CD14-positive monocyte (primary cell): ENCODE data around the gene MRPL54. TPM values are rescaled to one million over a fixed set of nuclear protein-coding genes. Genes with fewer than 3 reads are reported as not detected.

ENCODE experiments used
- DNase-seq, 3 donors: peaks; one replicate each; pipeline ENCODE4 v3.0.0-alpha.2; 2011 to 2022
- H2AFZ ChIP-seq: 2 replicates; pipeline ENCODE4 v1.6.0; 2012; ENCODE audit warnings: mild to moderate bottlenecking, low read depth, low read length, inconsistent platforms; ENCODE audit not compliant: insufficient read depth, poor library complexity, severe bottlenecking
- H3K27ac ChIP-seq, 2 donors: 1 replicate in 1 of 2; 2 replicates in 1 of 2; pipeline ENCODE4 v1.5.1; 2012 to 2013; ENCODE audit warnings: low read length in 2 of 2, control low read depth in 1 of 2, inconsistent platforms in 1 of 2, low read depth in 1 of 2, mild to moderate bottlenecking in 1 of 2
- H3K27me3 ChIP-seq, 2 donors: one replicate each; pipeline versions ENCODE4 v1.6.0 to v1.6.1; 2011 to 2013; ENCODE audit warnings: low read length in 2 of 2; ENCODE audit not compliant: control insufficient read depth in 2 of 2, insufficient read depth in 2 of 2
- H3K36me3 ChIP-seq, 2 donors: replicated peaks in 1 of 2; 1 replicate in 1 of 2; 2 replicates in 1 of 2; pipeline versions ENCODE4 v1.5.1 to v1.6.1; 2012 to 2013; ENCODE audit warnings: low read length in 2 of 2, control low read depth in 1 of 2, inconsistent platforms in 1 of 2, mild to moderate bottlenecking in 1 of 2; ENCODE audit not compliant: insufficient read depth in 2 of 2, control insufficient read depth in 1 of 2
- H3K4me1 ChIP-seq, 2 donors: 1 replicate in 1 of 2; 2 replicates in 1 of 2; pipeline versions ENCODE4 v1.5.1 to v1.6.1; 2012 to 2013; ENCODE audit warnings: low read length in 2 of 2, control low read depth in 1 of 2, inconsistent platforms in 1 of 2, mild to moderate bottlenecking in 1 of 2, moderate library complexity in 1 of 2; ENCODE audit not compliant: insufficient read depth in 2 of 2, control insufficient read depth in 1 of 2
- H3K4me2 ChIP-seq: replicated peaks from 2 replicates; pipeline ENCODE3; 2012; ENCODE audit warnings: low read length, moderate library complexity, mild to moderate bottlenecking; ENCODE audit not compliant: poor library complexity, severe bottlenecking; ENCODE audit errors: extremely low read depth
- H3K4me3 ChIP-seq, 3 experiments: fragments of 200-600 bp in 1 of 3; sonication (generic) in 1 of 3; replicated peaks in 1 of 3; 1 replicate in 2 of 3; 2 replicates in 1 of 3; pipeline ENCODE4 v1.5.1; 2011 to 2013; ENCODE audit warnings: low read length in 3 of 3, mild to moderate bottlenecking in 3 of 3, control low read depth in 2 of 3, low read depth in 2 of 3, inconsistent platforms in 1 of 3, moderate library complexity in 1 of 3
- H3K79me2 ChIP-seq: 2 replicates; pipeline ENCODE4 v1.6.0; 2012; ENCODE audit warnings: mild to moderate bottlenecking, control low read depth, inconsistent platforms, low read length, moderate library complexity; ENCODE audit not compliant: insufficient read depth
- H3K9ac ChIP-seq: 2 replicates; pipeline ENCODE4 v1.6.0; 2017; ENCODE audit warnings: low read length, mild to moderate bottlenecking; ENCODE audit not compliant: insufficient read depth, poor library complexity, severe bottlenecking
- H3K9me3 ChIP-seq, 2 donors: replicated peaks in 1 of 2; 1 replicate in 1 of 2; 2 replicates in 1 of 2; pipeline versions ENCODE4 v1.5.1 to v1.6.1; 2012 to 2013; ENCODE audit warnings: low read length in 2 of 2, control low read depth in 1 of 2; ENCODE audit not compliant: control insufficient read depth in 1 of 2, insufficient read depth in 1 of 2
- H4K20me1 ChIP-seq: 2 replicates; pipeline ENCODE4 v1.6.0; 2012; ENCODE audit warnings: mild to moderate bottlenecking, low read length, control low read depth, moderate library complexity; ENCODE audit not compliant: insufficient read depth
- H3K27ac Mint-ChIP-seq, 7 donors: one replicate each; pipeline ENCODE4 v1.8.0; 2020; ENCODE audit warnings: mild to moderate bottlenecking in 7 of 7, mixed read lengths in 7 of 7, moderate library complexity in 6 of 7, inconsistent platforms in 2 of 7
- H3K27me3 Mint-ChIP-seq, 3 donors: one replicate each; pipeline ENCODE4 v1.8.0; 2021 to 2022; ENCODE audit warnings: low read depth in 3 of 3, mild to moderate bottlenecking in 3 of 3, mixed read lengths in 3 of 3, moderate library complexity in 3 of 3, inconsistent platforms in 1 of 3
- H3K36me3 Mint-ChIP-seq, 2 donors: one replicate each; pipeline ENCODE4 v1.8.0; 2020; ENCODE audit warnings: mixed read lengths in 2 of 2, inconsistent platforms in 1 of 2, mild to moderate bottlenecking in 1 of 2
- H3K4me1 Mint-ChIP-seq: one replicate; pipeline ENCODE4 v1.8.0; 2020; ENCODE audit warnings: mild to moderate bottlenecking, mixed read lengths
- H3K4me3 Mint-ChIP-seq, 2 donors: one replicate each; pipeline ENCODE4 v1.8.0; 2020; ENCODE audit warnings: mild to moderate bottlenecking in 2 of 2, mixed read lengths in 2 of 2, moderate library complexity in 1 of 2
- H3K9me3 Mint-ChIP-seq, 7 donors: one replicate each; pipeline ENCODE4 v1.8.0; 2020 to 2022; ENCODE audit warnings: mixed read lengths in 7 of 7, mild to moderate bottlenecking in 6 of 7, moderate library complexity in 6 of 7, inconsistent platforms in 2 of 7
- CTCF ChIP-seq: fragments of 200-600 bp; IDR thresholded peaks from one replicate; pipeline ENCODE4 v1.8.0; 2022; ENCODE audit warnings: antibody characterized with exemption, mild to moderate bottlenecking
- WGBS: methylation state at CpG from one replicate; pipeline ENCODE4 v1.1.5; 2013; ENCODE audit warnings: missing lambda C conversion rate; ENCODE audit not compliant: insufficient coverage; 5-methylcytosine and 5-hydroxymethylcytosine counted together
- intact Hi-C, 2 donors: fragments of 100-400 bp; cut with micrococcal nuclease; formaldehyde crosslinking; loops; one replicate each; pipeline versions ENCODE4 v1.15.0 to v1.15.1; 2023
- polyA plus RNA-seq, 3 donors: library from polyadenylated mRNA; depleted of rRNA in 1 of 3; unstranded in 2 of 3; stranded (reverse) in 1 of 3; fragments of 300-500 nt in 2 of 3; fragments of >200 nt in 1 of 3; fragmentation: Illumina TruSeq in 2 of 3; gene quantifications; 1 replicate in 2 of 3; 2 replicates in 1 of 3; pipeline ENCODE4 v1.2.3, GENCODE V29; 2012 to 2021
- small RNA-seq: library from RNA; depleted of rRNA; stranded (forward); fragments of <200 nt; gene quantifications from one replicate; pipeline ENCODE3, GENCODE V24; 2012; ENCODE audit warnings: low read depth; ENCODE audit not compliant: insufficient read length

MRPL54 gene
- polyA plus RNA-seq, 3 donors, result 39.9 to 133 (median 115) TPM

GRCh38 chr19:3816566-3817218 is 54.2 kb downstream of the MRPL54 start:
- H3K36me3 Mint-ChIP-seq, result no peaks in the 10 kb centered on the region
- Histone ChIP-seq H3K4me1 (peaks cover 14 to 26% of the 10 kb centered on the region in 2 donors), H3K4me3 (no peak overlapping the region), H3K79me2 (no peaks in the 10 kb centered on the region), H3K9ac (no peak overlapping the region), H3K36me3 (no peaks in the 10 kb centered on the region), H2AFZ (no peak overlapping the region), H4K20me1 (no peaks in the 10 kb centered on the region), H3K4me2 (no peak overlapping the region), H3K27ac (no peak overlapping the region), H3K9me3 (no peaks in the 10 kb centered on the region), H3K27me3 (no peaks in the 10 kb centered on the region)
- no peak for TF ChIP-seq CTCF
- no peak overlapping the region for H3K4me3 Mint-ChIP-seq
- H3K27ac Mint-ChIP-seq, result no peak overlapping the region
- intact Hi-C loops, result no loop called here
- H3K4me1 Mint-ChIP-seq, result peaks cover 17% of the 10 kb centered on the region
- 94% methylated on average over 45 of the region's 45 CpGs for WGBS
- peaks cover 9 to 17% (median 14%) of the 10 kb centered on the region in 3 donors for H3K27me3 Mint-ChIP-seq
- peaks cover 0 to 4% (median 0%) of the 10 kb centered on the region in 7 donors for H3K9me3 Mint-ChIP-seq
- no peak for DNase-seq

Small RNAs within 50 kb of the gene (small RNA-seq; reads per million reads assigned to genes)
- not detected for gene AC005777.1

Other genes starting within 250 kb of the MRPL54 start
- gene TEKTIP1, start 223.5 kb upstream of the MRPL54 start, polyA plus RNA-seq, result 1 to 10 TPM in 1 of 3 donors, not detected in 2; 1.8 TPM
- gene MFSD12, start 205.1 kb upstream of the MRPL54 start, polyA plus RNA-seq, result 100 to 1,000 TPM in 1 of 3 donors, 10 to 100 TPM in 2; 47.9 to 150 (median 55.5) TPM
- gene HMG20B, start 189.7 kb upstream of the MRPL54 start, polyA plus RNA-seq, result 10 to 100 TPM; 52.4 to 58.8 (median 56.5) TPM
- under 1 TPM in 1 of 3 donors, not detected in 2; 0.03 TPM for gene GIPC3, start 177.2 kb upstream of the MRPL54 start, polyA plus RNA-seq
- under 1 TPM in 1 of 3 donors, not detected in 2; 0.05 TPM for gene TBXA2R, start 155.8 kb upstream of the MRPL54 start, polyA plus RNA-seq
- gene CACTIN, start 135.9 kb upstream of the MRPL54 start, polyA plus RNA-seq, result 10 to 100 TPM in 1 of 3 donors, 1 to 10 TPM in 2; 2.5 to 19.4 (median 3.0) TPM
- 10 to 100 TPM in 2 of 3 donors, 1 to 10 TPM in 1; 6.5 to 19.5 (median 10.1) TPM for gene PIP5K1C, start 62.2 kb upstream of the MRPL54 start, polyA plus RNA-seq
- gene TJP3, start 54.3 kb upstream of the MRPL54 start, polyA plus RNA-seq, result under 1 TPM in 1 of 3 donors, not detected in 2; 0.01 TPM
- 10 to 100 TPM; 14.5 to 23.1 (median 16.1) TPM for gene APBA3, start 990 bp upstream of the MRPL54 start, polyA plus RNA-seq
- not detected for gene RAX2, start 9.5 kb downstream of the MRPL54 start, polyA plus RNA-seq
- gene MATK, start 23.7 kb downstream of the MRPL54 start, polyA plus RNA-seq, result under 1 TPM; 0.20 to 0.44 (median 0.35) TPM
- not detected for gene ZFR2, start 106.4 kb downstream of the MRPL54 start, polyA plus RNA-seq
- not detected for gene ATCAY, start 118.0 kb downstream of the MRPL54 start, polyA plus RNA-seq
- gene NMRK2, start 170.4 kb downstream of the MRPL54 start, polyA plus RNA-seq, result not detected
- gene DAPK3, start 208.4 kb downstream of the MRPL54 start, polyA plus RNA-seq, result 10 to 100 TPM; 13.7 to 32.1 (median 21.8) TPM
- 100 to 1,000 TPM; 264 to 836 (median 323) TPM for gene EEF2, start 222.8 kb downstream of the MRPL54 start, polyA plus RNA-seq
- gene PIAS4, start 245.1 kb downstream of the MRPL54 start, polyA plus RNA-seq, result 1 to 10 TPM; 2.3 to 8.1 (median 5.9) TPM